Kidney (tissue), 22 donors: ENCODE measurements around the gene GPR12. TPM values are rescaled to one million over a fixed set of nuclear protein-coding genes. Genes with fewer than 3 reads are reported as not detected.
A peak's percentile ranks its signal among the peaks of the same experiment; 100 is the strongest.

Experiments
- DNase-seq, 5 donors: peaks; one replicate each; pipeline ENCODE4 v3.0.0-alpha.2; 2013 to 2020
- FAIRE-seq: peaks from 2 replicates; lab custom pipeline; 2012; peaks lifted over from hg19 to GRCh38; lab: Jason Lieb, UNC
- H3K27ac ChIP-seq, 2 donors: one replicate each; pipeline ENCODE4 v1.7.0; 2013; ENCODE audit warnings: low read depth in 2 of 2, low read length in 2 of 2, inconsistent platforms in 1 of 2
- H3K27me3 ChIP-seq: one replicate; pipeline ENCODE4 v1.7.1; 2013; ENCODE audit warnings: low read length, inconsistent platforms; ENCODE audit not compliant: control insufficient read depth, insufficient read depth
- H3K36me3 ChIP-seq, 3 donors: one replicate each; pipeline versions ENCODE4 v1.7.0 to v1.7.1; 2013; ENCODE audit warnings: low read length in 3 of 3, control low read depth in 1 of 3, inconsistent platforms in 1 of 3; ENCODE audit not compliant: insufficient read depth in 3 of 3, control insufficient read depth in 2 of 3
- H3K4me1 ChIP-seq, 3 donors: one replicate each; pipeline versions ENCODE4 v1.7.0 to v1.7.1; 2013; ENCODE audit warnings: low read length in 3 of 3, inconsistent platforms in 1 of 3, low read depth in 1 of 3; ENCODE audit not compliant: control insufficient read depth in 2 of 3, insufficient read depth in 2 of 3
- H3K4me3 ChIP-seq, 3 donors: one replicate each; pipeline versions ENCODE4 v1.7.0 to v1.8.1; 2013; ENCODE audit warnings: low read length in 3 of 3, control low read depth in 1 of 3, inconsistent platforms in 1 of 3
- H3K9ac ChIP-seq, 3 donors: one replicate each; pipeline versions ENCODE4 v1.7.0 to v1.7.1; 2013; ENCODE audit warnings: low read length in 3 of 3, control low read depth in 1 of 3, inconsistent platforms in 1 of 3
- H3K9me3 ChIP-seq, 3 donors: one replicate each; pipeline versions ENCODE4 v1.7.0 to v1.7.1; 2013; ENCODE audit warnings: low read length in 3 of 3, control low read depth in 1 of 3, inconsistent platforms in 1 of 3; ENCODE audit not compliant: control insufficient read depth in 2 of 3, insufficient read depth in 1 of 3
- CTCF ChIP-seq: IDR thresholded peaks from 3 replicates; pipeline ENCODE4 v1.5.1; 2012; ENCODE audit warnings: mild to moderate bottlenecking, moderate library complexity, borderline replicate concordance; ENCODE audit not compliant: insufficient read depth; ENCODE audit errors: extremely low read depth
- intact Hi-C: fragments of 100-400 bp; cut with DNase I; formaldehyde crosslinking; loops from one replicate; pipeline ENCODE4 v1.11.1; 2022
- long read RNA-seq, 10 donors: library from polyadenylated mRNA in 1 of 10; unstranded in 1 of 10; transcript quantifications; one replicate each; pipeline ENCODE4 v2.0.0 and lab custom pipeline, GENCODE V29; 2021 to 2026
- polyA plus RNA-seq: library from polyadenylated mRNA; stranded (reverse); fragments of 350-450 nt; fragmentation: Illumina TruSeq; extraction: RNeasy Lipid Tissue Mini Kit (QIAGEN cat#74804); gene quantifications from one replicate; pipeline ENCODE4 v1.2.3, GENCODE V29; 2014; ENCODE audit warnings: low read depth, low replicate concordance; ENCODE audit not compliant: insufficient read depth
- total RNA-seq: library from RNA; stranded (reverse); fragmentation: NEBNext Ultra II Directional; extraction: Animal tissue kit (Norgen Biotek cat#: 25700); gene quantifications from one replicate; pipeline ENCODE4 v1.2.1, GENCODE V29; 2021
- donor health status: control.
- donor health status: control.
- donor health status: control.
- donor health status: control.
- donor health status: control.
- donor health status: DM: yes; HTN: yes; CAD: no.
- donor health status: Normal renal cell carcinoma (clear cell type).

The GPR12 gene
- total RNA-seq, result not detected
- polyA plus RNA-seq, result not detected
- long read RNA-seq, donor 1, result 0 reads
- long read RNA-seq, donor 2, result 0 reads
- long read RNA-seq, donor 3, result 0 reads
- long read RNA-seq, donor 4, result 0 reads
- long read RNA-seq, donor 5, result 0 reads
- long read RNA-seq, donor 6, result 0 reads
- long read RNA-seq, donor 7, result 0 reads
- long read RNA-seq, donor 8, result 0 reads
- long read RNA-seq, donor 9, result 0 reads
- long read RNA-seq, donor 10, result 0 reads

- peak within 1 kb of the TSS in 2 of 3 donors; percentile 12 to 36 for H3K4me3 ChIP-seq
Observed at GRCh38 chr13:26759907-26760831, at the start of gene GPR12. GPR12 (minus strand) TSS chr13:26760786; CDS start chr13:26759827, 959 bp downstream.

GRCh38 chr13:26810095-26810494 lies 49.5 kb upstream of the GPR12 start:
- Histone ChIP-seq H3K36me3 (no peaks in the 10 kb centered on the region), H3K4me3 (no peak overlapping the region), H3K27me3 (no peaks in the 10 kb centered on the region), H3K4me1 (no peaks in the 10 kb centered on the region), H3K27ac (no peak overlapping the region), H3K9me3 (no peaks in the 10 kb centered on the region), H3K9ac (no peak overlapping the region)
- no peak for TF ChIP-seq CTCF
- intact Hi-C loops, result no loop called here
- DNase-seq (peak in 2 of 5 donors; percentile 39 to 45), FAIRE-seq (no peak)

More at GRCh38 chr13:26759907-26760831, at the start of gene GPR12:
- H3K36me3 ChIP-seq, result no peaks in the 10 kb centered on the region
- FAIRE-seq (no peak), DNase-seq (peak in 3 of 5 donors; percentile 23 to 46 (median 33))
- no peak for TF ChIP-seq CTCF
- H3K4me1 ChIP-seq, result no peaks in the 10 kb centered on the region
- no peak within 1 kb of the TSS for H3K9ac ChIP-seq
- H3K27ac ChIP-seq, result no peak within 1 kb of the TSS
- H3K27me3 ChIP-seq, result peaks cover 38% of the 10 kb centered on the region
- intact Hi-C loops, result no loop called here
- no peaks in the 10 kb centered on the region for H3K9me3 ChIP-seq

GRCh38 chr13:26806891-26807290 lies 46.3 kb upstream of the GPR12 start:
- H3K4me3 ChIP-seq, result no peak overlapping the region
- H3K27ac ChIP-seq, result no peak overlapping the region
- H3K4me1 ChIP-seq, result no peaks in the 10 kb centered on the region
- FAIRE-seq, result no peak
- H3K36me3 ChIP-seq, result no peaks in the 10 kb centered on the region
- H3K27me3 ChIP-seq, result no peaks in the 10 kb centered on the region
- intact Hi-C loops, result no loop called here
- DNase-seq, result no peak
- H3K9ac ChIP-seq, result no peak overlapping the region
- H3K9me3 ChIP-seq, result no peaks in the 10 kb centered on the region
- no peak for TF ChIP-seq CTCF
